ENCODE measurements around the gene LCT. TPM values are rescaled to one million over a fixed set of nuclear protein-coding genes. Genes with fewer than 3 reads are reported as not detected.

The LCT gene
- polyA plus RNA-seq, 1 of the 3 experiments (the other 2 are of a cell fraction): not detected

DNA sequence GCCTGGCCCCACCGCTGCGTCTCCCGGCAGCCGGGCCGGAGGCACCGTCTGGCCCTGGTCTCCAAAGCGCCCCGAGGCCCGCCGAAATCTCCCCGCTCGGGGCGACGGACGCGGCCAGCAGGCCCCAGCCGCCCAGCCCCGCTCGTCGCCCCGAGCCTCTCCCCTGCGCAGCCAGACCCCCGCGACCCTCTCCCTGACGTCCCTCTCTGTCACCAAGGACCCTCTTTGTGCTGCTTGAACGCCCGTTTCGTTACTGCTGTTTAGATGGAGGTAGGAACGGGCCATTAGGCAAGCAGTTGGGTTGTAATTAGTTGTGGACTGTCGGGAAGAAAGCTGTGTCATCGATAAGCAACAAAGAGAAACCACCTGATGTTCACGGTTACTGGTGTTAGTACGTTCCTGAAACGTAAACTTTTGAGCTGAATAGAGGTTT is 94.6 kb downstream of the LCT start:
- Histone ChIP-seq H3K27me3 (ENCODE audit: insufficient read depth) (no peaks in the 10 kb centered on the region), H3F3A (replicated peaks; ENCODE audit: insufficient read depth) (peaks cover 27% of the 10 kb centered on the region), H3K4me3 (ENCODE audit: low read depth in 2 of 2, low read length in 1 of 2) (peak overlapping the region; percentile 79 to 84), H3K36me3 (replicated peaks in 1 of 2; ENCODE audit: control insufficient read depth in 1 of 2, insufficient read depth in 2 of 2, low read length in 1 of 2) (peaks cover 7 to 9% of the 10 kb centered on the region in 2 experiments), H3K4me1 (ENCODE audit: control insufficient read depth in 1 of 2, insufficient read depth in 2 of 2, low read depth in 1 of 2, low read length in 1 of 2) (peaks cover 8 to 15% of the 10 kb centered on the region in 2 experiments; a peak in 3 of 4 replicates), H3K9me3 (no peaks in the 10 kb centered on the region), H3K9ac (peak overlapping the region; percentile 97), H2AFZ (ENCODE audit: low read depth) (no peak overlapping the region), H3K27ac (ENCODE audit: low read depth in 2 of 2, low read length in 1 of 2) (peak overlapping the region; percentile 92 to 95), H3K4me2 (peak overlapping the region; percentile 78), H3K9me2 (no peaks in the 10 kb centered on the region), H4K20me1 (ENCODE audit: insufficient read depth) (peaks cover 45% of the 10 kb centered on the region), H3K79me2 (ENCODE audit: insufficient read depth) (peaks cover 54% of the 10 kb centered on the region)
- CTCF ChIA-PET: interaction anchor here (1.5 to 3.2 kb wide), 4 partner anchors 20 to 738 kb away, joined by 4 to 11 read pairs (median 6); no protein-coding TSS in a partner anchor
- TF ChIP-seq, protein P1, sequence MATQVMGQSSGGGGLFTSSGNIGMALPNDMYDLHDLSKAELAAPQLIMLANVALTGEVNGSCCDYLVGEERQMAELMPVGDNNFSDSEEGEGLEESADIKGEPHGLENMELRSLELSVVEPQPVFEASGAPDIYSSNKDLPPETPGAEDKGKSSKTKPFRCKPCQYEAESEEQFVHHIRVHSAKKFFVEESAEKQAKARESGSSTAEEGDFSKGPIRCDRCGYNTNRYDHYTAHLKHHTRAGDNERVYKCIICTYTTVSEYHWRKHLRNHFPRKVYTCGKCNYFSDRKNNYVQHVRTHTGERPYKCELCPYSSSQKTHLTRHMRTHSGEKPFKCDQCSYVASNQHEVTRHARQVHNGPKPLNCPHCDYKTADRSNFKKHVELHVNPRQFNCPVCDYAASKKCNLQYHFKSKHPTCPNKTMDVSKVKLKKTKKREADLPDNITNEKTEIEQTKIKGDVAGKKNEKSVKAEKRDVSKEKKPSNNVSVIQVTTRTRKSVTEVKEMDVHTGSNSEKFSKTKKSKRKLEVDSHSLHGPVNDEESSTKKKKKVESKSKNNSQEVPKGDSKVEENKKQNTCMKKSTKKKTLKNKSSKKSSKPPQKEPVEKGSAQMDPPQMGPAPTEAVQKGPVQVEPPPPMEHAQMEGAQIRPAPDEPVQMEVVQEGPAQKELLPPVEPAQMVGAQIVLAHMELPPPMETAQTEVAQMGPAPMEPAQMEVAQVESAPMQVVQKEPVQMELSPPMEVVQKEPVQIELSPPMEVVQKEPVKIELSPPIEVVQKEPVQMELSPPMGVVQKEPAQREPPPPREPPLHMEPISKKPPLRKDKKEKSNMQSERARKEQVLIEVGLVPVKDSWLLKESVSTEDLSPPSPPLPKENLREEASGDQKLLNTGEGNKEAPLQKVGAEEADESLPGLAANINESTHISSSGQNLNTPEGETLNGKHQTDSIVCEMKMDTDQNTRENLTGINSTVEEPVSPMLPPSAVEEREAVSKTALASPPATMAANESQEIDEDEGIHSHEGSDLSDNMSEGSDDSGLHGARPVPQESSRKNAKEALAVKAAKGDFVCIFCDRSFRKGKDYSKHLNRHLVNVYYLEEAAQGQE (IDR thresholded peaks at IDR 0.05; ENCODE audit: low read depth, low read length): 0 out of 2 replicates have a peak, but pooled peaks have one; percentile 16
- TF ChIP-seq, protein P2, sequence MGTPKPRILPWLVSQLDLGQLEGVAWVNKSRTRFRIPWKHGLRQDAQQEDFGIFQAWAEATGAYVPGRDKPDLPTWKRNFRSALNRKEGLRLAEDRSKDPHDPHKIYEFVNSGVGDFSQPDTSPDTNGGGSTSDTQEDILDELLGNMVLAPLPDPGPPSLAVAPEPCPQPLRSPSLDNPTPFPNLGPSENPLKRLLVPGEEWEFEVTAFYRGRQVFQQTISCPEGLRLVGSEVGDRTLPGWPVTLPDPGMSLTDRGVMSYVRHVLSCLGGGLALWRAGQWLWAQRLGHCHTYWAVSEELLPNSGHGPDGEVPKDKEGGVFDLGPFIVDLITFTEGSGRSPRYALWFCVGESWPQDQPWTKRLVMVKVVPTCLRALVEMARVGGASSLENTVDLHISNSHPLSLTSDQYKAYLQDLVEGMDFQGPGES (IDR thresholded peaks at IDR 0.05; ENCODE audit: low read depth, low read length): no peak
- TF ChIP-seq YY1 (IDR thresholded peaks at IDR 0.05; ENCODE audit: low read depth) (no peak), ELF1 (IDR thresholded peaks at IDR 0.05) (no peak), CHD2 (IDR thresholded peaks at IDR 0.05; ENCODE audit: low read length, partially characterized antibody) (no peak), FOXJ3 (CRISPR knock-in tag; IDR thresholded peaks at IDR 0.05) (no peak), GATA2 (CRISPR knock-in tag; IDR thresholded peaks at IDR 0.05) (no peak), RXRA (IDR thresholded peaks at IDR 0.05; ENCODE audit: borderline replicate concordance, low read depth) (no peak)
- under 1% methylated on average over 13 of the region's 34 CpGs for WGBS (ENCODE audit: low lambda C conversion rate)
- no peak for DNase-seq
- POLR2A ChIA-PET: interaction anchor here (0.7 kb wide), 1 partner anchor 825 kb away, joined by 4 read pairs; no protein-coding TSS in a partner anchor

DNA sequence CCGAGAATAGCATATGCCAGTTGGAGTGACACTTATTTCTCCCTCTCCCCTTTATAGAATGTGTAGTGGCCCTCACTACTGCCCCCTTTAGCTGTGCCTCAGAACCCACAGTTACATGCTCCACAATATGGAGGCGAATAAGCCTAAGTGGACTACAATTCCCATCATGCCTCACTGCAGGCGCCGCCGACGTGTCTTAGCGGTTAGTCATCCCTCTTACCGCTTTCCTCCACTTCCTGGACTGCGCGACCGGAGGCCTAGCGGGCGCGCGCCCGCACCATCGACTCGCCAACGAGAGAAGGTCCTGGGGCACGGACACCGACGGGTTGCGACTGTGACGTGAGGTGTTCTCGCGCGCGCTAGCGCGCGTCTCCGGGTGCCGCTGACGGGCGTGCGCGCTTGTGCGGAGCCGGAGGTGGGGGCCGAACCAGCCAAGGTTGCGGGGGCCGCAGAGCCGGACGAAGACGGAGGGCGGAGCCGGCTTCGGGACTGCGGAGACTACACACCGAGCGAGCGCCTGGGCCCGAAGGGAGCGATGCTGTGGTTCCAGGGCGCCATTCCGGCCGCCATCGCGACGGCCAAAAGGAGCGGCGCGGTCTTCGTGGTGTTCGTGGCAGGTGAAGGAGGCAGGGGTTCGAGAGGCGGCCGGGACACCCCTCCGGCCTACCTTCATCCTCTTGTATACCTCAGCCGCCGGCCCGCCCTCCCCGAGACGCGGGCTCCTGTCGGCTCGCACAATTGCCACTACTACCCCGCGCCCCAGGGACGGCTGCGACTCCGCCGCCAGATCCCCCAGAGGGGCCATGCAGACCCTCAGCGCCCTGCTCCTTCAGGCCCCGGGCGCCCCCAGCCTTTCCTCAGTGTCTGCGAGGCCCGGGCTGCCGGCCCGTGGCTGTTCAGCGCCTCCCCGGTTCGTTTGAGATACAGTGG is 95.3 kb downstream of the LCT start, which contains the start of gene UBXN4:
Gene UBXN4 (plus strand): TSS at position 461 of the 930 bp plus-strand sequence. CDS start 75 bp downstream, at position 536.
- Histone ChIP-seq H2AFZ (ENCODE audit: low read depth) (peak within 1 kb of the TSS; percentile 91), H3F3A (replicated peaks; ENCODE audit: insufficient read depth) (peaks cover 26% of the 10 kb centered on the region), H3K9me3 (no peaks in the 10 kb centered on the region), H3K27me3 (ENCODE audit: insufficient read depth) (no peaks in the 10 kb centered on the region), H3K4me1 (ENCODE audit: control insufficient read depth in 1 of 2, insufficient read depth in 2 of 2, low read depth in 1 of 2, low read length in 1 of 2) (peaks cover 8 to 15% of the 10 kb centered on the region in 2 experiments; a peak in 3 of 4 replicates), H4K20me1 (ENCODE audit: insufficient read depth) (peaks cover 39% of the 10 kb centered on the region), H3K9ac (peak within 1 kb of the TSS; percentile 97), H3K79me2 (ENCODE audit: insufficient read depth) (peaks cover 47% of the 10 kb centered on the region), H3K4me3 (ENCODE audit: low read depth in 2 of 2, low read length in 1 of 2) (peak within 1 kb of the TSS; percentile 79 to 84), H3K36me3 (replicated peaks in 1 of 2; ENCODE audit: control insufficient read depth in 1 of 2, insufficient read depth in 2 of 2, low read length in 1 of 2) (peaks cover 6 to 7% of the 10 kb centered on the region in 2 experiments), H3K9me2 (no peaks in the 10 kb centered on the region), H3K27ac (ENCODE audit: low read depth in 2 of 2, low read length in 1 of 2) (peak within 1 kb of the TSS; percentile 92 to 95), H3K4me2 (peak within 1 kb of the TSS; percentile 78)
- DNase-seq: peak; percentile 93
- under 1% methylated on average over 32 of the region's 93 CpGs for WGBS (ENCODE audit: low lambda C conversion rate)
- CTCF ChIA-PET: interaction anchor here (0.7 to 1.7 kb wide), 7 partner anchors 11 to 209 kb away, joined by 3 to 6 read pairs (median 4); no protein-coding TSS in a partner anchor
- POLR2A ChIA-PET: no interaction called here
- peak; percentile 73; the same call in 1 of the 2 replicates for TF ChIP-seq JUND (IDR thresholded peaks at IDR 0.05)
- TF ChIP-seq, protein P3, sequence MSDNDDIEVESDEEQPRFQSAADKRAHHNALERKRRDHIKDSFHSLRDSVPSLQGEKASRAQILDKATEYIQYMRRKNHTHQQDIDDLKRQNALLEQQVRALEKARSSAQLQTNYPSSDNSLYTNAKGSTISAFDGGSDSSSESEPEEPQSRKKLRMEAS (IDR thresholded peaks at IDR 0.05; ENCODE audit: low read depth): no peak
- no peak for TF ChIP-seq MEF2A (IDR thresholded peaks at IDR 0.05; ENCODE audit: borderline replicate concordance, low read depth)
- peak; percentile 85 for TF ChIP-seq MXI1 (IDR thresholded peaks at IDR 0.05; ENCODE audit: low read depth, low read length)
- TF ChIP-seq FOXJ3 (CRISPR knock-in tag; IDR thresholded peaks at IDR 0.05): no peak
- TF ChIP-seq FOSL2 (IDR thresholded peaks at IDR 0.05; ENCODE audit: borderline replicate concordance, low read depth): peak; percentile 81; the same call in 1 of the 2 replicates
- no peak for TF ChIP-seq EZH2phosphoT487 (IDR thresholded peaks at IDR 0.05; ENCODE audit: borderline replicate concordance, low read depth)
- peak; percentile 84 for TF ChIP-seq CHD2 (IDR thresholded peaks at IDR 0.05; ENCODE audit: low read length, partially characterized antibody)
- no peak for TF ChIP-seq RXRA (IDR thresholded peaks at IDR 0.05; ENCODE audit: borderline replicate concordance, low read depth)
- TF ChIP-seq NRF1 (IDR thresholded peaks at IDR 0.05; ENCODE audit: low read depth, low read length): peak; percentile 69
- TF ChIP-seq GATA2 (CRISPR knock-in tag; IDR thresholded peaks at IDR 0.05): no peak
- TF ChIP-seq POLR2AphosphoS5 (IDR thresholded peaks at IDR 0.05; ENCODE audit: low read depth, low read length): peak; percentile 74
- TF ChIP-seq EP300 (IDR thresholded peaks at IDR 0.05; ENCODE audit: borderline replicate concordance in 1 of 2, low read depth in 1 of 2, low read length in 1 of 2): no peak
- TF ChIP-seq RCOR1 (IDR thresholded peaks at IDR 0.05; ENCODE audit: low read length): no peak
- TF ChIP-seq NFIC (IDR thresholded peaks at IDR 0.05; ENCODE audit: borderline replicate concordance): no peak
- 0 out of 2 replicates have a peak, but pooled peaks have one; percentile 63 for TF ChIP-seq TEAD4 (IDR thresholded peaks at IDR 0.05; ENCODE audit: borderline replicate concordance, insufficient read depth)

Measured in SK-N-SH (cell line).